ENCODE data around the gene SINHCAF. TPM values are rescaled to one million over a fixed set of nuclear protein-coding genes. Genes with fewer than 3 reads are reported as not detected.

The SINHCAF gene
- total and polyA plus RNA-seq, 4 donors: 23.4 to 67.0 (median 33.8) TPM

- peaks cover 0 to 3% (median 0%) of the 10 kb centered on the region in 4 donors for H3K9me3 ChIP-seq (ENCODE audit: control insufficient read depth in 4 of 4, insufficient read depth in 3 of 4, low read length in 3 of 4)
- peaks cover 0 to 4% (median 0%) of the 10 kb centered on the region in 5 donors for H3K4me1 ChIP-seq (ENCODE audit: control insufficient read depth in 5 of 5, insufficient read depth in 5 of 5, low read length in 5 of 5)
- no peak overlapping the region for H3K4me3 ChIP-seq
- ATAC-seq (ENCODE audit: insufficient read depth, low FRiP score) (no peak), DNase-seq (peak; percentile 67 to 81 (median 75))
- whole genome bisulfite sequencing, 2 donors: 48 to 63% methylated on average over 12 of the region's 12 CpGs
- peaks cover 0 to 4% (median 0%) of the 10 kb centered on the region in 3 donors for H3K27me3 ChIP-seq (ENCODE audit: control insufficient read depth in 3 of 3, insufficient read depth in 3 of 3, low read length in 2 of 3)
- no peak for TF ChIP-seq CTCF (IDR thresholded peaks at IDR 0.05; ENCODE audit: control extremely low read depth, extremely low read depth)
- H3K9ac ChIP-seq (ENCODE audit: insufficient read depth in 1 of 2, low read length in 2 of 2): no peak overlapping the region
- no peaks in the 10 kb centered on the region for H3K36me3 ChIP-seq (ENCODE audit: control insufficient read depth in 4 of 4, insufficient read depth in 4 of 4, low read length in 4 of 4)
- H3K27ac ChIP-seq (ENCODE audit: low read depth in 1 of 2, low read length in 1 of 2): no peak overlapping the region
These were observed 90.7 kb downstream of the SINHCAF start for GRCh38 chr12:31234955-31235867.

GRCh38 chr12:31234053-31234840 is 91.7 kb downstream of the SINHCAF start:
- H3K27ac ChIP-seq (ENCODE audit: low read depth in 1 of 2, low read length in 1 of 2): no peak overlapping the region
- WGBS, 2 donors: 78 to 85% methylated on average over 14 of the region's 14 CpGs
- H3K4me3 ChIP-seq: no peak overlapping the region
- ATAC-seq (ENCODE audit: insufficient read depth, low FRiP score) (no peak), DNase-seq (no peak)
- H3K27me3 ChIP-seq (ENCODE audit: control insufficient read depth in 3 of 3, insufficient read depth in 3 of 3, low read length in 2 of 3): peaks cover 0 to 4% (median 0%) of the 10 kb centered on the region in 3 donors
- no peak for TF ChIP-seq CTCF (IDR thresholded peaks at IDR 0.05; ENCODE audit: control extremely low read depth, extremely low read depth)
- no peaks in the 10 kb centered on the region for H3K36me3 ChIP-seq (ENCODE audit: control insufficient read depth in 4 of 4, insufficient read depth in 4 of 4, low read length in 4 of 4)
- H3K9me3 ChIP-seq (ENCODE audit: control insufficient read depth in 4 of 4, insufficient read depth in 3 of 4, low read length in 3 of 4): peaks cover 0 to 3% (median 0%) of the 10 kb centered on the region in 4 donors
- peaks cover 0 to 4% (median 0%) of the 10 kb centered on the region in 5 donors for H3K4me1 ChIP-seq (ENCODE audit: control insufficient read depth in 5 of 5, insufficient read depth in 5 of 5, low read length in 5 of 5)
- H3K9ac ChIP-seq (ENCODE audit: insufficient read depth in 1 of 2, low read length in 2 of 2): no peak overlapping the region

GRCh38 chr12:31233061-31233730 is 92.8 kb downstream of the SINHCAF start:
- no peak for DNase-seq
- 69 to 77% methylated on average over 5 of the region's 5 CpGs for WGBS, 2 donors
- H3K9ac ChIP-seq (ENCODE audit: insufficient read depth in 1 of 2, low read length in 2 of 2): no peak overlapping the region
- ATAC-seq (ENCODE audit: insufficient read depth, low FRiP score): no peak
- peaks cover 0 to 4% (median 0%) of the 10 kb centered on the region in 5 donors for H3K4me1 ChIP-seq (ENCODE audit: control insufficient read depth in 5 of 5, insufficient read depth in 5 of 5, low read length in 5 of 5)
- H3K27me3 ChIP-seq (ENCODE audit: control insufficient read depth in 3 of 3, insufficient read depth in 3 of 3, low read length in 2 of 3): peaks cover 0 to 4% (median 0%) of the 10 kb centered on the region in 3 donors
- H3K36me3 ChIP-seq (ENCODE audit: control insufficient read depth in 4 of 4, insufficient read depth in 4 of 4, low read length in 4 of 4): no peaks in the 10 kb centered on the region
- H3K4me3 ChIP-seq: no peak overlapping the region
- no peak for TF ChIP-seq CTCF (IDR thresholded peaks at IDR 0.05; ENCODE audit: control extremely low read depth, extremely low read depth)
- H3K9me3 ChIP-seq (ENCODE audit: control insufficient read depth in 4 of 4, insufficient read depth in 3 of 4, low read length in 3 of 4): peaks cover 0 to 3% (median 0%) of the 10 kb centered on the region in 4 donors
- H3K27ac ChIP-seq (ENCODE audit: low read depth in 1 of 2, low read length in 1 of 2): no peak overlapping the region
